ENCODE measurements around the gene SBF2. TPM values are rescaled to one million over a fixed set of nuclear protein-coding genes. Genes with fewer than 3 reads are reported as not detected.

Gene SBF2
- total and polyA plus RNA-seq, 2 of the 13 experiments (the other 11 are each of a cell fraction or from before 2014, with no cell fraction given): 24.0 to 45.8 TPM

DNA sequence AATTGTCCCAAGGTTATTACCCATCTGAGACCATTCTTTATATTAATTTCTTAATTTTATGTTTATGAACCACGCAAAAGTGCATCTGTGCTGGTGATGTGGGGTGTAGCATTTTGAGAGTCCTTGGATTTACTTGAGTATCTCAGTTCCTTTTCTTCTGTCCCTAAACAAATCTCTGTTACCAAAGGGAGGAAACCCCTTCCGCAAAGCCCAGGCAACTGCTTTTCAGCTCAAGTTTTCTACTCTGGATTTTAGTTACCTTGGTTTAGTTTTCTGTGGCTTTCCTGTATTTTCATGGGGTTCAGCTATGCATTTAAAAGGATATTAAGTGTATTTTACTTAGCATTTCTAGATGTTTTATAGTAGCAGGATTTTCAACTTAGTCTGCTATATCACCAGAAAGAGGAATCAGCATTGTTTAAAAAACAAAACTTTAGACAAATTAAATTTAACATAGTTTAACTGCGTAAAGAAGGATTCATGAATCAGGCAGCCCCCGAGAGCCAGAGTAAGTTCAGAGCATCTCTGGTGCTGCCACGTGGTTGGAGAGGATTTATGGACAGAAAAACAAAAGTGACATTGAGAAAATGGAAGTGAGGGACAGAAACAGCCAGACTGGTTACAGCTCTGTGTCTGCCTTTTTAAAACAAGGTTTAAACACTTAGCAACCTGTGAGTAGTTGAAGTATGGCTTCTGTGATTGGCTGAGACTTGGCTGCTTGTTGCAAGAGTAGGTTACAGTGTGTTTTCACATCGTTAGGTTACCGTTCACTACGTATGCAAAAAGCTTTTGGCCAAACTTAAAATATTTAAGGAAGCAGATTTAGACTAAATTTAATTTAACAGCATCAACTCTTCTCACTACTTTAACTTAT, 20.4 kb upstream of the SBF2 start (continued):
- TF ChIP-seq JARID2 (CRISPR knock-in tag; IDR thresholded peaks at IDR 0.05; ENCODE audit: insufficient replicate concordance) (no peak), SAP130 (CRISPR knock-in tag; IDR thresholded peaks at IDR 0.05; ENCODE audit: low read depth) (0 out of 2 replicates have a peak, but pooled peaks have one; percentile 30), ZNF251 (CRISPR knock-in tag; IDR thresholded peaks at IDR 0.05) (no peak), CREB1 (IDR thresholded peaks at IDR 0.05) (peak; percentile 77), CREB1 (CRISPR knock-in tag; IDR thresholded peaks at IDR 0.05) (peak; percentile 92), NFYC (CRISPR knock-in tag; IDR thresholded peaks at IDR 0.05) (peak; percentile 71), NFYB (CRISPR knock-in tag; IDR thresholded peaks at IDR 0.05) (peak; percentile 61), ZBTB8A (CRISPR knock-in tag; IDR thresholded peaks at IDR 0.05; ENCODE audit: borderline replicate concordance, low read depth) (no peak), IRF2 (CRISPR knock-in tag; IDR thresholded peaks at IDR 0.05) (0 out of 2 replicates have a peak, but pooled peaks have one; percentile 20), IKZF1 (IDR thresholded peaks at IDR 0.05) (no peak), ZFP36 (IDR thresholded peaks at IDR 0.05; ENCODE audit: borderline replicate concordance, low read depth, low read length, partially characterized antibody) (no peak), ZNF232 (CRISPR knock-in tag; IDR thresholded peaks at IDR 0.05; ENCODE audit: borderline replicate concordance) (no peak), FOXM1 (CRISPR knock-in tag; IDR thresholded peaks at IDR 0.05) (no peak), ERF (CRISPR knock-in tag; IDR thresholded peaks at IDR 0.05) (no peak), EEA1 (CRISPR knock-in tag; IDR thresholded peaks at IDR 0.05; ENCODE audit: borderline replicate concordance) (no peak), MXI1 (IDR thresholded peaks at IDR 0.05; ENCODE audit: borderline replicate concordance, low read depth, low read length) (0 out of 3 replicates have a peak, but pooled peaks have one; percentile 42), ZNF460 (CRISPR knock-in tag; IDR thresholded peaks at IDR 0.05; ENCODE audit: borderline replicate concordance) (no peak)
- TF ChIP-seq, protein P1, sequence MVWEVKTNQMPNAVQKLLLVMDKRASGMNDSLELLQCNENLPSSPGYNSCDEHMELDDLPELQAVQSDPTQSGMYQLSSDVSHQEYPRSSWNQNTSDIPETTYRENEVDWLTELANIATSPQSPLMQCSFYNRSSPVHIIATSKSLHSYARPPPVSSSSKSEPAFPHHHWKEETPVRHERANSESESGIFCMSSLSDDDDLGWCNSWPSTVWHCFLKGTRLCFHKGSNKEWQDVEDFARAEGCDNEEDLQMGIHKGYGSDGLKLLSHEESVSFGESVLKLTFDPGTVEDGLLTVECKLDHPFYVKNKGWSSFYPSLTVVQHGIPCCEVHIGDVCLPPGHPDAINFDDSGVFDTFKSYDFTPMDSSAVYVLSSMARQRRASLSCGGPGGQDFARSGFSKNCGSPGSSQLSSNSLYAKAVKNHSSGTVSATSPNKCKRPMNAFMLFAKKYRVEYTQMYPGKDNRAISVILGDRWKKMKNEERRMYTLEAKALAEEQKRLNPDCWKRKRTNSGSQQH (CRISPR knock-in tag; IDR thresholded peaks at IDR 0.05; ENCODE audit: low read depth): no peak
- TF ChIP-seq, protein P2, sequence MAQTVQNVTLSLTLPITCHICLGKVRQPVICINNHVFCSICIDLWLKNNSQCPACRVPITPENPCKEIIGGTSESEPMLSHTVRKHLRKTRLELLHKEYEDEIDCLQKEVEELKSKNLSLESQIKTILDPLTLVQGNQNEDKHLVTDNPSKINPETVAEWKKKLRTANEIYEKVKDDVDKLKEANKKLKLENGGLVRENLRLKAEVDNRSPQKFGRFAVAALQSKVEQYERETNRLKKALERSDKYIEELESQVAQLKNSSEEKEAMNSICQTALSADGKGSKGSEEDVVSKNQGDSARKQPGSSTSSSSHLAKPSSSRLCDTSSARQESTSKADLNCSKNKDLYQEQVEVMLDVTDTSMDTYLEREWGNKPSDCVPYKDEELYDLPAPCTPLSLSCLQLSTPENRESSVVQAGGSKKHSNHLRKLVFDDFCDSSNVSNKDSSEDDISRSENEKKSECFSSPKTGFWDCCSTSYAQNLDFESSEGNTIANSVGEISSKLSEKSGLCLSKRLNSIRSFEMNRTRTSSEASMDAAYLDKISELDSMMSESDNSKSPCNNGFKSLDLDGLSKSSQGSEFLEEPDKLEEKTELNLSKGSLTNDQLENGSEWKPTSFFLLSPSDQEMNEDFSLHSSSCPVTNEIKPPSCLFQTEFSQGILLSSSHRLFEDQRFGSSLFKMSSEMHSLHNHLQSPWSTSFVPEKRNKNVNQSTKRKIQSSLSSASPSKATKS (CRISPR knock-in tag; IDR thresholded peaks at IDR 0.05): no peak
- TF ChIP-seq, protein P3, sequence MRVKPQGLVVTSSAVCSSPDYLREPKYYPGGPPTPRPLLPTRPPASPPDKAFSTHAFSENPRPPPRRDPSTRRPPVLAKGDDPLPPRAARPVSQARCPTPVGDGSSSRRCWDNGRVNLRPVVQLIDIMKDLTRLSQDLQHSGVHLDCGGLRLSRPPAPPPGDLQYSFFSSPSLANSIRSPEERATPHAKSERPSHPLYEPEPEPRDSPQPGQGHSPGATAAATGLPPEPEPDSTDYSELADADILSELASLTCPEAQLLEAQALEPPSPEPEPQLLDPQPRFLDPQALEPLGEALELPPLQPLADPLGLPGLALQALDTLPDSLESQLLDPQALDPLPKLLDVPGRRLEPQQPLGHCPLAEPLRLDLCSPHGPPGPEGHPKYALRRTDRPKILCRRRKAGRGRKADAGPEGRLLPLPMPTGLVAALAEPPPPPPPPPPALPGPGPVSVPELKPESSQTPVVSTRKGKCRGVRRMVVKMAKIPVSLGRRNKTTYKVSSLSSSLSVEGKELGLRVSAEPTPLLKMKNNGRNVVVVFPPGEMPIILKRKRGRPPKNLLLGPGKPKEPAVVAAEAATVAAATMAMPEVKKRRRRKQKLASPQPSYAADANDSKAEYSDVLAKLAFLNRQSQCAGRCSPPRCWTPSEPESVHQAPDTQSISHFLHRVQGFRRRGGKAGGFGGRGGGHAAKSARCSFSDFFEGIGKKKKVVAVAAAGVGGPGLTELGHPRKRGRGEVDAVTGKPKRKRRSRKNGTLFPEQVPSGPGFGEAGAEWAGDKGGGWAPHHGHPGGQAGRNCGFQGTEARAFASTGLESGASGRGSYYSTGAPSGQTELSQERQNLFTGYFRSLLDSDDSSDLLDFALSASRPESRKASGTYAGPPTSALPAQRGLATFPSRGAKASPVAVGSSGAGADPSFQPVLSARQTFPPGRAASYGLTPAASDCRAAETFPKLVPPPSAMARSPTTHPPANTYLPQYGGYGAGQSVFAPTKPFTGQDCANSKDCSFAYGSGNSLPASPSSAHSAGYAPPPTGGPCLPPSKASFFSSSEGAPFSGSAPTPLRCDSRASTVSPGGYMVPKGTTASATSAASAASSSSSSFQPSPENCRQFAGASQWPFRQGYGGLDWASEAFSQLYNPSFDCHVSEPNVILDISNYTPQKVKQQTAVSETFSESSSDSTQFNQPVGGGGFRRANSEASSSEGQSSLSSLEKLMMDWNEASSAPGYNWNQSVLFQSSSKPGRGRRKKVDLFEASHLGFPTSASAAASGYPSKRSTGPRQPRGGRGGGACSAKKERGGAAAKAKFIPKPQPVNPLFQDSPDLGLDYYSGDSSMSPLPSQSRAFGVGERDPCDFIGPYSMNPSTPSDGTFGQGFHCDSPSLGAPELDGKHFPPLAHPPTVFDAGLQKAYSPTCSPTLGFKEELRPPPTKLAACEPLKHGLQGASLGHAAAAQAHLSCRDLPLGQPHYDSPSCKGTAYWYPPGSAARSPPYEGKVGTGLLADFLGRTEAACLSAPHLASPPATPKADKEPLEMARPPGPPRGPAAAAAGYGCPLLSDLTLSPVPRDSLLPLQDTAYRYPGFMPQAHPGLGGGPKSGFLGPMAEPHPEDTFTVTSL (CRISPR knock-in tag; IDR thresholded peaks at IDR 0.05; ENCODE audit: borderline replicate concordance): no peak
